Upper lobe of left lung (tissue), 4 donors: ENCODE data around the gene ABCF3.

Experiments used
- EP300 ChIP-seq, 4 donors: sonication (generic); formaldehyde crosslinking; IDR thresholded peaks; one replicate each; pipeline ENCODE4 v1.5.1; 2017; ENCODE audit warnings: antibody characterized with exemption in 4 of 4, control low read depth in 2 of 4
- POLR2A ChIP-seq, 4 donors: fragments of 450-650 bp; IDR thresholded peaks; one replicate each; pipeline ENCODE4 v1.5.1; 2016 to 2017; ENCODE audit warnings: antibody characterized with exemption in 4 of 4, mild to moderate bottlenecking in 2 of 4
- TF ChIP-seq, protein P1 (sequence below), 6 experiments: fragments of 450-650 bp in 4 of 6; fragments of 200-600 bp in 2 of 6; sonication (generic) in 2 of 6; IDR thresholded peaks; one replicate each; pipeline ENCODE4 v1.5.1; 2016 to 2019; ENCODE audit warnings: antibody characterized with exemption in 6 of 6

DNA sequence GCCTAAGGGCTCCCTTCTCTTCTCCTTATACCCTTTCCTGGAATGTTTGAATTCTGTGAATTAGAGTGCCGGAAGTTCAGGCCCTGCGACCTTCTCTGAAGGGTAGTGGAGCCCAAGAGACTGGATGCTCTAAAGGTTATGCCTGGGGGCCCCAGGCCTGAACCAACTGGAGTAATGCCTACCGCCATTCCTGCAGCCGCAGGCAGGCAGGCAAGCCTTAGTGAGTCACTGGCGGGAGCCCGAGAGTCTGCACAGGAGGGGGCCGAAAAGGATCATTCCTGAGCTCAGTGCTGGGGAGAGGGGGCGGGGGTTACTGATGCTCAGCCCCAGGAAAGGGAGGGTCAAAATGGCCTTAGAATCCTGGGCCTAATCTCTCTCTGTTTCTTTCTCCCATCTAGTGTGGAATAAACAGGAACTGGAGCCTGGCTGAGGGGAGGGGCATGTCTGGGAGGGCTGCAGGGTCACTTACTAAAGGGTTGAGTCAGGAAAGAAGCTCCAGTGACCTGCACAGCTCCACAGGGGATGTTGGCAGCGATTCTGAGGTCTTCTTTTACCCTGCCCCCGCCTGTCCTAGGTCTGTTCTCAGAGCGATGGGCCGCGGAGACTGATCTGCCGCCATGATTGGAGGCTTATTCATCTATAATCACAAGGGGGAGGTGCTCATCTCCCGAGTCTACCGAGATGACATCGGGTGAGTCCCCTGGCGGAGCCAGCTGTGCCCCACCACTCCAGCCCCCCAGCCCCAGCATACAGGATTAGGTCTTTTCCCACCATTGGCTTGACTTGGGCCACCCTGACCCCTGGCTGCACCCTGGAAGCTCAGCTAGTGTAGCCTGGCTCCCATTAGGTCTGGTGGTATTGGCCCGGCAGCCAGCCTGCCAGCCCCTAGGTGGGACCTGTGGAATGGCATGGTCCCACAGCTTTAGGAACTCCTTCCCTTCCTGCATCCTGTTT, 9.3 kb upstream of the ABCF3 start:
- TF ChIP-seq, protein P1, sequence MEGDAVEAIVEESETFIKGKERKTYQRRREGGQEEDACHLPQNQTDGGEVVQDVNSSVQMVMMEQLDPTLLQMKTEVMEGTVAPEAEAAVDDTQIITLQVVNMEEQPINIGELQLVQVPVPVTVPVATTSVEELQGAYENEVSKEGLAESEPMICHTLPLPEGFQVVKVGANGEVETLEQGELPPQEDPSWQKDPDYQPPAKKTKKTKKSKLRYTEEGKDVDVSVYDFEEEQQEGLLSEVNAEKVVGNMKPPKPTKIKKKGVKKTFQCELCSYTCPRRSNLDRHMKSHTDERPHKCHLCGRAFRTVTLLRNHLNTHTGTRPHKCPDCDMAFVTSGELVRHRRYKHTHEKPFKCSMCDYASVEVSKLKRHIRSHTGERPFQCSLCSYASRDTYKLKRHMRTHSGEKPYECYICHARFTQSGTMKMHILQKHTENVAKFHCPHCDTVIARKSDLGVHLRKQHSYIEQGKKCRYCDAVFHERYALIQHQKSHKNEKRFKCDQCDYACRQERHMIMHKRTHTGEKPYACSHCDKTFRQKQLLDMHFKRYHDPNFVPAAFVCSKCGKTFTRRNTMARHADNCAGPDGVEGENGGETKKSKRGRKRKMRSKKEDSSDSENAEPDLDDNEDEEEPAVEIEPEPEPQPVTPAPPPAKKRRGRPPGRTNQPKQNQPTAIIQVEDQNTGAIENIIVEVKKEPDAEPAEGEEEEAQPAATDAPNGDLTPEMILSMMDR (IDR thresholded peaks at IDR 0.05): no peak
- no peak for TF ChIP-seq EP300 (IDR thresholded peaks at IDR 0.05)
- peak in 1 of 4 donors; percentile 39 for TF ChIP-seq POLR2A (IDR thresholded peaks at IDR 0.05)
